Colonic mucosa (tissue), 4 donors: ENCODE data around the gene DOP1B. TPM values are rescaled to one million over a fixed set of nuclear protein-coding genes. Genes with fewer than 3 reads are reported as not detected.
"Not testable (repeated sequence)": the region's sequence is repeated elsewhere in the genome, so short reads cannot be mapped to it uniquely, and the experiment has no call there.

Experiments
- DNase-seq: peaks from one replicate; pipeline ENCODE4 v3.0.0-alpha.2; 2020
- H3K27ac ChIP-seq: fragments of 200-600 bp; one replicate; pipeline ENCODE4 v1.8.0; 2021
- H3K27me3 ChIP-seq: fragments of 200-600 bp; one replicate; pipeline ENCODE4 v1.8.0; 2021
- H3K36me3 ChIP-seq: fragments of 200-600 bp; one replicate; pipeline ENCODE4 v1.8.0; 2021
- H3K4me1 ChIP-seq: fragments of 200-600 bp; one replicate; pipeline ENCODE4 v1.8.0; 2021; ENCODE audit warnings: mild to moderate bottlenecking
- H3K4me3 ChIP-seq: fragments of 200-600 bp; one replicate; pipeline ENCODE4 v1.8.0; 2021
- H3K9ac ChIP-seq, 2 donors: one replicate each; pipeline ENCODE4 v1.7.0; 2013; ENCODE audit warnings: control low read depth in 2 of 2, low read depth in 2 of 2, low read length in 2 of 2
- H3K9me3 ChIP-seq: fragments of 200-600 bp; one replicate; pipeline ENCODE4 v1.8.0; 2021
- intact Hi-C: fragments of 100-400 bp; cut with DNase I; formaldehyde crosslinking; loops from one replicate; pipeline ENCODE4 v1.14.1; 2022
- total RNA-seq, 2 donors: library from RNA; stranded (reverse); fragmentation: NEBNext Ultra II Directional in 1 of 2; extraction: Animal tissue kit (Norgen Biotek cat#: 25700) in 1 of 2; gene quantifications; one replicate each; pipeline ENCODE4 v1.2.1, GENCODE V29; 2021
- TF ChIP-seq, protein P1 (sequence below): fragments of 200-600 bp; IDR thresholded peaks from one replicate; pipeline ENCODE4 v1.8.0; 2022; ENCODE audit warnings: antibody characterized with exemption, mild to moderate bottlenecking
- donor health status: healthy.
- donor health status: DM: no; HTN: no; CAD: no.
- donor health status: DM: no; HTN: no; CAD: no.

Gene DOP1B
- total RNA-seq, 2 donors from 2014 or later, result 72.5 to 78.8 TPM

DNA sequence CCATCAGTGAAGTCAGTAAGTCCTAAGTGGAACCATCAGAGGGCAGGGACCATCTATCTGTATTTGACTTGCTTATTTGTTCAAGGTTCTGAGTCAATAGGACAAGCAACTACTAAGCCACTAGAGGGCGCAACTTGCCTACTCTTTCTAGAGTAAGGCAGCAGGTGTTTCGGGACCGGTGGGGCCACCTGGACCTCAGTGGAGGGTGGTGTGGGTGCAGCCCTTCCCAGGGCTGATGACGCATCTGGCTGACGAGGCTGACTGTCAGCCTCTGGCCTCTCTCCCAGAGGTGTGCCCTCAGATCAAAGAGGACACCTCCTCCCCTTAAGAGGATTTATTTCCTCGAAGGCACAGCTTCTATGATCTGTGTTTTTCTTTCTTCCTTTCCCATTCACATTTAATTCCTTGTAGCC is 15.1 kb upstream of the DOP1B start:
- peak overlapping the region; percentile 58 for H3K27ac ChIP-seq
- no peaks in the 10 kb centered on the region for H3K27me3 ChIP-seq
- no peaks in the 10 kb centered on the region for H3K4me1 ChIP-seq
- peak overlapping the region in 1 of 2 donors; percentile 58 for H3K9ac ChIP-seq
- intact Hi-C loops, result no loop called here
- no peaks in the 10 kb centered on the region for H3K36me3 ChIP-seq
- DNase-seq, result peak; percentile 98
- no peaks in the 10 kb centered on the region for H3K9me3 ChIP-seq
- TF ChIP-seq, protein P1, sequence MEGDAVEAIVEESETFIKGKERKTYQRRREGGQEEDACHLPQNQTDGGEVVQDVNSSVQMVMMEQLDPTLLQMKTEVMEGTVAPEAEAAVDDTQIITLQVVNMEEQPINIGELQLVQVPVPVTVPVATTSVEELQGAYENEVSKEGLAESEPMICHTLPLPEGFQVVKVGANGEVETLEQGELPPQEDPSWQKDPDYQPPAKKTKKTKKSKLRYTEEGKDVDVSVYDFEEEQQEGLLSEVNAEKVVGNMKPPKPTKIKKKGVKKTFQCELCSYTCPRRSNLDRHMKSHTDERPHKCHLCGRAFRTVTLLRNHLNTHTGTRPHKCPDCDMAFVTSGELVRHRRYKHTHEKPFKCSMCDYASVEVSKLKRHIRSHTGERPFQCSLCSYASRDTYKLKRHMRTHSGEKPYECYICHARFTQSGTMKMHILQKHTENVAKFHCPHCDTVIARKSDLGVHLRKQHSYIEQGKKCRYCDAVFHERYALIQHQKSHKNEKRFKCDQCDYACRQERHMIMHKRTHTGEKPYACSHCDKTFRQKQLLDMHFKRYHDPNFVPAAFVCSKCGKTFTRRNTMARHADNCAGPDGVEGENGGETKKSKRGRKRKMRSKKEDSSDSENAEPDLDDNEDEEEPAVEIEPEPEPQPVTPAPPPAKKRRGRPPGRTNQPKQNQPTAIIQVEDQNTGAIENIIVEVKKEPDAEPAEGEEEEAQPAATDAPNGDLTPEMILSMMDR, result peak; percentile 82
- H3K4me3 ChIP-seq, result no peak overlapping the region

DNA sequence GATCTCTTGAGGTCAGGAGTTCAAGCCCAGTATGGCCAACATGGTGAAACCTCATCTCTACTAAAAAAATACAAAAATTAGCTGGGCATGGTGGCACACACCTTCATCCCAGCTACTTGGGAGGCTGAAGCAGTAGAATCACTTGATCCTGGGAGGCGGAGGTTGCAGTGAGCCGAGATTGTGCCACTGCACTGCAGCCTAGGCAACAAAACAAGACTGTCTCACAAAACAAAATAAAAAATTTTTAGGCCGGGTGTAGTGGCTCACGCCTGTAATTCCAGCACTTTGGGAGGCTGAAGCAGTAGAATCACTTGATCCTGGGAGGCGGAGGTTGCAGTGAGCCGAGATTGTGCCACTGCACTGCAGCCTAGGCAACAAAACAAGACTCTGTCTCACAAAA is 12.4 kb upstream of the DOP1B start:
- H3K9me3 ChIP-seq, H3K27ac ChIP-seq, DNase-seq, intact Hi-C loops, H3K4me3 ChIP-seq, H3K36me3 ChIP-seq, H3K27me3 ChIP-seq, H3K9ac ChIP-seq, H3K4me1 ChIP-seq: not testable (repeated sequence)

DNA sequence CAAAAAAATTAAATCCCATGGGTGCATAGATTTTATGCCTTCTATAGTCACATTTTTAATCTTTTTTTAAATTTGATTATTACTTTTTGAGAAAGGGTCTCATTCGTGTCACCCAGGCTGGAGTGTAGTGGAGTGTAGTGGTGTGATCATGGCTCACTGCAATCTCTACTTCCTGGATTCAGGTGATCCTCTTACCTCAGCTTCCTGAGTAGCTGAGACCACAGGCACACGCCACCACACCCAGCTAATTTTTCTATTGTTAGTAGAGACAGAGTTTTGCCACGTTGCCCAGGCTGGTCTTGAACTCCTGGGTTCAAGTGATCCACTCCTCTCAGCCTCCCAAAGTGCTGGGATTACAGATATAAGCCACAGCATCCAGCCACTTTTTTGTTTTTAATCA is 11.4 kb upstream of the DOP1B start:
- no peaks in the 10 kb centered on the region for H3K36me3 ChIP-seq
- H3K27ac ChIP-seq, result no peak overlapping the region
- DNase-seq, result no peak
- no peaks in the 10 kb centered on the region for H3K27me3 ChIP-seq
- no peaks in the 10 kb centered on the region for H3K9me3 ChIP-seq
- intact Hi-C loops, result no loop called here
- H3K4me1 ChIP-seq, result peaks cover 4% of the 10 kb centered on the region
- H3K4me3 ChIP-seq, result no peak overlapping the region
- TF ChIP-seq, protein P1, result no peak
- no peak overlapping the region for H3K9ac ChIP-seq

DNA sequence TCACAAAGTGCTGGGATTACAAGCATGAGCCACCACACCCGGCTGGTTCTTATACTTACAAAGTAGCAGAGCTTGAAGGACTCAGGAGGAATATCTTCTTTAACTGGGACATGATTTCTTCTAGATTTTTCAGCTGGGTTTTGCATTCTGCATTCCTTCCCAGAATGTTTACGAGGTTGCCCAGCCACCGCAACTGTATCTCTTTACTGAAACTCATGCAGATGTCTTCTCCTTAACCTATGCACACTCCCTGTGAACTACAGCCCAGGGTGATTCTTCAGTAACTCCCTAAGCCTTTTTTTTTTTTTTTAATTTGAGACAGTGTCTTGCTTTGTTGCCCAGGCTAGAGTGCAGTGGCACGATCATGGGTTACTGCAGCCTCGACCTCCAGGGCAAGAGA is 8.7 kb upstream of the DOP1B start:
- H3K27me3 ChIP-seq, result no peaks in the 10 kb centered on the region
- no peaks in the 10 kb centered on the region for H3K9me3 ChIP-seq
- intact Hi-C loops, result no loop called here
- peaks cover 7% of the 10 kb centered on the region for H3K4me1 ChIP-seq
- no peak for DNase-seq
- no peaks in the 10 kb centered on the region for H3K36me3 ChIP-seq
- H3K27ac ChIP-seq, result no peak overlapping the region
- no peak overlapping the region for H3K4me3 ChIP-seq
- TF ChIP-seq, protein P1, result no peak
- no peak overlapping the region for H3K9ac ChIP-seq

DNA sequence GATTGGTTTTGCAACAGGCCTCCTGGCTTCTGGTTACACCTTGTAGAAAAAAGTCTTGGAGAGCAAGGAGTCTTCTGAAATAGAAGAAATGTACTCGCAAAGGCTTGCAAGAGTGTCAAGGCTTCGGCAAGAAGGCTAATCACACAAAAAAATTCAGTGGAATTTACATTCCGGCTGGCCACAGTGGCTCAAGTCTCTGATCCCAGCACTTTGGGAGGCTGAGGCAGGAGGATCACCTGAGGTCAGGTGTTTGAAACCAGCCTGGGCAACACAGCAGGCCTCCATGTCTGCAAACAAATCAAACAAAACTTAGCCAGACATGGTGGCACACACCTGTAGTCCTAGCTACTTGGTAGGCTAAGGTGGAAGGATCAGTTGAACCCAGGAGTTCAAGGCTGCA is 7.7 kb upstream of the DOP1B start:
- no peak for DNase-seq
- H3K4me3 ChIP-seq, result no peak overlapping the region
- H3K27me3 ChIP-seq, result no peaks in the 10 kb centered on the region
- H3K36me3 ChIP-seq, result no peaks in the 10 kb centered on the region
- no peak overlapping the region for H3K27ac ChIP-seq
- H3K4me1 ChIP-seq, result peaks cover 7% of the 10 kb centered on the region
- intact Hi-C loops, result no loop called here
- TF ChIP-seq, protein P1, result no peak
- H3K9me3 ChIP-seq, result no peaks in the 10 kb centered on the region
- no peak overlapping the region for H3K9ac ChIP-seq

DNA sequence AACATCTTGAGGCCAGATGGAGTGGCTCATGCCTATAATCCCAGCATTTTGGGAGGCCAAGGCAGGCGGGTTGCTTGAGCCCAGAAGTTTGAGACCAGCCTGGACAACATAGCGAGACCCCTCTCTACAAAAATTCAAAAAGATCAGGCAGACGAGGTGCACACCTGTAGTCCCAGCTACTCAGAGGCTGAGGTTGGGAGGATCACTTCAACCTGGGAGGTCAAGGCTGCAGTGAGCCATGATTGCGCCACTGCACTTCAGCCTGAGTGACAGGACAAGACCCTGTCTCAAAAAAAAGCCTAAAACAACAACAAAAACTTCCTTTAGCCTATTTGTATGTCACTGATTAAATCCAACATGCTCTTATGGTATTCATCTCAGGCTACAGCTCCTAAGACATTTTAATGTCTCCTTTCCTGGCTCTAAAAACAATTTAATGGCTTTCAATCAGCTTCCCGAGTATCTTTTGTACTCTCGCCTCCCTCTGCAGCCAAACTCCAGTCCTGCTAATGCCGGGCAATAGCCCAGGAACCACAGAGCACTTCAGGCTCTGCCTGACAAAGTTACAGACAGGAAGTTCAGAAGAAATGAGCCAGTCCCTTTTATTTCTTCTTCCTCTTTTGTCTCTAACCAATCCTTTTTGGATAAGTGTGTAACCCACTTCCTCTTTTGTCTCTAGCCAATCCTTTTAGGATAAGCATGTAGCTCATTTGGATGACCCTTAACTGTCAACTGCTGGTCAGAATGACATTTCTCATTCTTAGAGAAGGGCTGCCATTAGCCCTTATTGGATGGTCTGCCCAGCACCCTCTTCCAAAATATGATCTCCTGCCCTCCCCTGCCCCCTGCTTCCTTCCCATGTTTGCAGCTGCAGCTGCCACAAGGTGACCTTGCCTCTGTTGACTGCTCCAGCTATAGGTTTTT is 6.6 kb upstream of the DOP1B start:
- peak overlapping the region in 1 of 2 donors; percentile 12 for H3K9ac ChIP-seq
- TF ChIP-seq, protein P1, result no peak
- H3K36me3 ChIP-seq, result no peaks in the 10 kb centered on the region
- no peaks in the 10 kb centered on the region for H3K9me3 ChIP-seq
- DNase-seq, result no peak
- H3K27ac ChIP-seq, result peak overlapping the region; percentile 31
- H3K4me1 ChIP-seq, result peaks cover 7% of the 10 kb centered on the region
- intact Hi-C loops, result loop anchor here (5.0 kb wide), 2 partner anchors 57 to 182 kb away; no protein-coding TSS in a partner anchor
- H3K27me3 ChIP-seq, result no peaks in the 10 kb centered on the region
- no peak overlapping the region for H3K4me3 ChIP-seq
